ENCODE data around the gene CD101. TPM values are rescaled to one million over a fixed set of nuclear protein-coding genes. Genes with fewer than 3 reads are reported as not detected.

Gene CD101
- total RNA-seq, 2 donors from 2014 or later = 0.97 to 1.4 TPM

- H3K36me3 ChIP-seq (ENCODE audit: control insufficient read depth, insufficient read depth, low read length) = no peaks in the 10 kb centered on the region
- 92% methylated on average over 3 of the region's 3 CpGs; no CpG with 5 or more reads in 1 of the 2 experiments for WGBS, 2 experiments (ENCODE audit: insufficient coverage in 1 of 2, insufficient read length in 1 of 2)
- H3K27ac ChIP-seq (ENCODE audit: low read depth, low read length) = no peak overlapping the region
- no peak for TF ChIP-seq CTCF (conservative IDR thresholded peaks at IDR 0.05)
- Mint-ChIP-seq H3K27me3 (ENCODE audit: insufficient read depth) (no peaks in the 10 kb centered on the region), H3K4me3 (no peak overlapping the region), H3K4me1 (peaks cover under 1% of the 10 kb centered on the region), H3K36me3 (ENCODE audit: low read depth) (peaks cover 2% of the 10 kb centered on the region), H3K27ac (no peak overlapping the region), H3K9me3 (no peaks in the 10 kb centered on the region)
- H3K4me1 ChIP-seq (ENCODE audit: control insufficient read depth, insufficient read depth, low read length) = no peaks in the 10 kb centered on the region
- no peaks in the 10 kb centered on the region for H3K9me3 ChIP-seq (ENCODE audit: control insufficient read depth, low read length)
- H3K27me3 ChIP-seq (ENCODE audit: control insufficient read depth, insufficient read depth, low read length, poor library complexity, severe bottlenecking) = no peaks in the 10 kb centered on the region
- DNase-seq = no peak
- no peak overlapping the region for H3K9ac ChIP-seq (ENCODE audit: extremely low read depth, low read length, poor library complexity, severe bottlenecking)
- H3K4me3 ChIP-seq (ENCODE audit: low read length) = no peak overlapping the region
Measured at GRCh38 chr1:117015724-117016123, 14.2 kb downstream of the CD101 start.

GRCh38 chr1:117017062-117017461 is 15.5 kb downstream of the CD101 start:
- H3K9ac ChIP-seq (ENCODE audit: extremely low read depth, low read length, poor library complexity, severe bottlenecking) = no peak overlapping the region
- H3K27ac ChIP-seq (ENCODE audit: low read depth, low read length) = no peak overlapping the region
- no peaks in the 10 kb centered on the region for H3K27me3 ChIP-seq (ENCODE audit: control insufficient read depth, insufficient read depth, low read length, poor library complexity, severe bottlenecking)
- H3K4me3 ChIP-seq (ENCODE audit: low read length) = no peak overlapping the region
- Mint-ChIP-seq H3K27me3 (ENCODE audit: insufficient read depth) (no peaks in the 10 kb centered on the region), H3K4me1 (no peaks in the 10 kb centered on the region), H3K9me3 (no peaks in the 10 kb centered on the region), H3K36me3 (ENCODE audit: low read depth) (no peaks in the 10 kb centered on the region), H3K4me3 (no peak overlapping the region), H3K27ac (no peak overlapping the region)
- no peaks in the 10 kb centered on the region for H3K9me3 ChIP-seq (ENCODE audit: control insufficient read depth, low read length)
- WGBS, 2 experiments (ENCODE audit: insufficient coverage in 1 of 2, insufficient read length in 1 of 2) = 82 to 93% methylated on average over 3 to 4 of the region's 4 CpGs
- no peaks in the 10 kb centered on the region for H3K4me1 ChIP-seq (ENCODE audit: control insufficient read depth, insufficient read depth, low read length)
- no peak for DNase-seq
- H3K36me3 ChIP-seq (ENCODE audit: control insufficient read depth, insufficient read depth, low read length) = no peaks in the 10 kb centered on the region
- TF ChIP-seq CTCF (conservative IDR thresholded peaks at IDR 0.05) = no peak

- no peaks in the 10 kb centered on the region for H3K9me3 ChIP-seq (ENCODE audit: control insufficient read depth, low read length)
- no peak for TF ChIP-seq CTCF (conservative IDR thresholded peaks at IDR 0.05)
- H3K4me1 Mint-ChIP-seq = no peaks in the 10 kb centered on the region
- DNase-seq = no peak
- H3K27ac ChIP-seq (ENCODE audit: low read depth, low read length) = no peak overlapping the region
- 67 to 82% methylated on average over 2 to 3 of the region's 3 CpGs for WGBS, 2 experiments (ENCODE audit: insufficient coverage in 1 of 2, insufficient read length in 1 of 2)
- no peak overlapping the region for H3K4me3 Mint-ChIP-seq
- no peaks in the 10 kb centered on the region for H3K27me3 ChIP-seq (ENCODE audit: control insufficient read depth, insufficient read depth, low read length, poor library complexity, severe bottlenecking)
- H3K36me3 Mint-ChIP-seq (ENCODE audit: low read depth) = no peaks in the 10 kb centered on the region
- H3K9ac ChIP-seq (ENCODE audit: extremely low read depth, low read length, poor library complexity, severe bottlenecking) = no peak overlapping the region
- H3K36me3 ChIP-seq (ENCODE audit: control insufficient read depth, insufficient read depth, low read length) = no peaks in the 10 kb centered on the region
- no peaks in the 10 kb centered on the region for H3K9me3 Mint-ChIP-seq
- H3K4me3 ChIP-seq (ENCODE audit: low read length) = no peak overlapping the region
- no peaks in the 10 kb centered on the region for H3K27me3 Mint-ChIP-seq (ENCODE audit: insufficient read depth)
- no peak overlapping the region for H3K27ac Mint-ChIP-seq
- H3K4me1 ChIP-seq (ENCODE audit: control insufficient read depth, insufficient read depth, low read length) = no peaks in the 10 kb centered on the region
Measured at GRCh38 chr1:117017648-117018047, 16.1 kb downstream of the CD101 start.
